Nucleus accumbens (tissue), 56 donors: ENCODE data around the gene IL1RAPL1.

Experiments used
- DNase-seq, 56 donors: peaks; one replicate each; lab custom pipeline; 2025; lab: John Stamatoyannopoulos, UW

IL1RAPL1 gene

DNA sequence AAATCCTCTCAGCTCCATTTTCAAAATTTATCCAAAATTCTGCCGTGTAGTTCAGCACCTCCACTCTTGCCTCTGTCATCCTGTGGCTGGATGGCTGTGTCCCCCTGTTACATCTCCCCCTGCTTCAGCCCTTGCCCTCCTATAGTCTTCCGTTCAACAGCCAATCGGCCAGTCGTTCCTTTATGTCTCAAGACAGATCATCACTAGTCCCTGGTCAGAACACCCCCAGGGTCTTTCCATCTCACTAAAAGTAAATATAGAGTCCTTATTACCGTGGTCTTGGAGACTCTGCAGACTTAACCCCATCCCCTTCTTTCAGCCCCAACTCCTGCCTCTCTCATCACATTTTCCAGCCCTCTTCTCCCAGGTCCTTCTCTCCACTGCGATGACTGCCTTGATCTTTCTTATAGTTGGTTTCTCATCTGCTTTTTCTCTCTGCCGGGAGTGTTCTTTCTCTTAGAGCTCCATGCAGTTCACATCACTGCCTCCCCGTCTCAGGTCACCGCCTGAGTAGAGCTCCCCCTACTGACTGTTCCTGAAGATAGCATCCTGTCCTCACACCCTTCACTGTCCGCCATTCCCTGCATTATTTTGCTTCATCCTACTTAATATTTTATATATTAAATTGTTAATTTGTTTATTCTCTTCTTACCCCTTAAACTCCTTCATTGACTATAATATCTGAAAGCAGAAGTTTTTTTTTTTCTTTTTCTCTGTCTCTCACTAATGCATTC, 891.3 kb downstream of the IL1RAPL1 start:
- DNase-seq = no peak

DNA sequence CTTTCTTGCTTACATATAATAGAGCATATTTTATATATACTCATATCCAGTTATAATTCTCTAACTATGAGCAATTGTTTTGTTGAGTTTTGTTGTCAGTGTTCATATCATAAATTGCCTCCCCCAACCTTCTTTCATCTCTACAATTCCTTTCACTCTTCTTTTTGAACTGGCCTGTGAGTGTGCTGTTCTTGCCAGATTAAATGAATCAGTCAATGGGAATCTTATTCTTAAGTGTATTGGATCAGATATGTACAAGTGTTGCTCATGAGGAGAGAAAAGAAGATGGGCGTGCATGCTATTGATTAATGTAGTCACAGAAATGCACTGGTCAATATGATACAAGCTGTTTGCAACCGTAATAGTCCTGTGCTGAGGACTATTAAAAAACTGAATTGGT, 900.0 kb downstream of the IL1RAPL1 start:
- no peak for DNase-seq

GRCh38 chrX:29487714-29488113, 900.5 kb downstream of the IL1RAPL1 start:
- DNase-seq = no peak

DNA sequence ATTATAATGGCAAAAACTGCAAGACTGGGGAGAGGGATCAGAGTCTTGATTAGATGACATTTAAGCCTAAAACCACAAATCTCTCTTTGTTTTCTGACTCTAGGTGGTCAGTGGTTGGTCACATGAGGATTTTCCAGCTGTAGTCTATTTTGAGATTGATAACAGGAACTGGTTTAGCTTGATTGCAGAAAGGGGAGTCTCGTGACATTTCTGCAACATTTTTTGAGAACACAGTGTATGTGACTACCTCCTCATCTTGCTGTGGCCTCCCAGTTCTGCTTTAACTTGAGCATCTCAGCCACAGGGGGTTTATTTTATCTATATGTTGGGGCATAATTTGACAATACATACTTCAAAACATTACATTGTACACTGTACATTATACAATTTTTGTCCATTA, 901.7 kb downstream of the IL1RAPL1 start:
- no peak for DNase-seq

- DNase-seq = no peak
Observed at GRCh38 chrX:29490606-29491005, 903.4 kb downstream of the IL1RAPL1 start.

- DNase-seq = no peak
Observed at GRCh38 chrX:29491659-29492058, 904.4 kb downstream of the IL1RAPL1 start.

DNA sequence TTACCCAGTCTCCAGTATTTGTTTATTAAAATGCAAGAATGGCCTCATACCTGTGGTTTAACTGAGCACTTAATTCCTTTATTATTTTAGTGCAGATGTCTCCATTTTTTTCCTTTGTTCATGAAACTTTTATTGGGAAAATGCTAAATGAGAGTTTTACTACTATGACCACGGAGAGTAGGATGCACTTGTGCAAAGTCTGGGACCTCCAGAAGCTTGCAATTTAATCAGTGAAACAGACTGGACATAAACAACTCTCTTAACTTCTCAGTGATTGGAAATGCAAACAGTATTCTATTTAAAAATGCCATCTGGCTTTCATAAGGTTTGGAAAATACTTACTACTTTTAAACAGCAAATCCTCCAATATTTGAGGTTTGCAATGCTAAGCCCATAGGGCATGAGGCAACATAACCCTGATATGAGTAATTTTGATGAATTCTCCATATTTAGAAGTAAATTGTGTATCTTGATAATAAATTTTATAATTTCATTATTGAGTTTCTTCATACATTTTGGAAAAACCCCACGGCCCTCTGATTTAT, 909.5 kb downstream of the IL1RAPL1 start:
- no peak for DNase-seq

DNA sequence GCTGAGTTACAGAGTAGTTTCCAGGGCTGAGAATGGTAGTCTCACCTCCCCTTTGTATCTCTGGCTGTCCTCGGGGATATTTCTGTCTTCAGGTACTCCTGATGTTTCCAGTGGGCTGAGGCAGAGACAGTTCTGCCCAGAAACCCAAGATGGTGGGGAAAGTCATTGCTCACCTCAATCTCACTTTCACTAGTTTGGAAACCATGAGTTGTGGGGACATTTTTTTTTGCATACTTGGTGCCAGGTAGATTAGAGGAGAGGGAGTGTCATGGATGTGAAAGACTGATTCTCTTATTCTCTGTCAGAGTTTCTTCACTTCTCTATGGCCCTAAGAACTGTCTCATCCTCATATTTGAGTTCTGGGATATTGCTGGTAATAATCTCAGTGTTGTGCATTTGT, 919.5 kb downstream of the IL1RAPL1 start:
- DNase-seq = no peak

- no peak for DNase-seq
Observed at GRCh38 chrX:29518100-29518499, 930.9 kb downstream of the IL1RAPL1 start.

DNA sequence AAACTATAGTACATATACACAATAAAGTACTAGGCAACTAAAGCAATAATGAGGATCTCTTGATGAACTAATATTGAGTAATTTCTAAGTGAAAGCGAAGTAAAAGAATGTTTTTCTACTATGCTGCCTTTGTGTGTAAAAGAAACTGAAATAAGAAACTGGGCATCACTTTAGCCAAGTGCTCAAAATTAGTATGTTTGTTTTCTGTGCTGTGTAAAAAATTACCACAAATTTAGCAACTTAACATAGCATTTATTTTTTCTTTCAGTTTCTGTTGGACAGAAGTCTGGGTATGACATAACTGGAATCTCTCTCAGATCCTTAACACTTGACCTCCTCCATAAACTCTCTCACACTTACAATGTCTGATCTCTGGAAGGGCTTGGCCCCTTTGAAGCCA, 941.0 kb downstream of the IL1RAPL1 start:
- DNase-seq = no peak

DNA sequence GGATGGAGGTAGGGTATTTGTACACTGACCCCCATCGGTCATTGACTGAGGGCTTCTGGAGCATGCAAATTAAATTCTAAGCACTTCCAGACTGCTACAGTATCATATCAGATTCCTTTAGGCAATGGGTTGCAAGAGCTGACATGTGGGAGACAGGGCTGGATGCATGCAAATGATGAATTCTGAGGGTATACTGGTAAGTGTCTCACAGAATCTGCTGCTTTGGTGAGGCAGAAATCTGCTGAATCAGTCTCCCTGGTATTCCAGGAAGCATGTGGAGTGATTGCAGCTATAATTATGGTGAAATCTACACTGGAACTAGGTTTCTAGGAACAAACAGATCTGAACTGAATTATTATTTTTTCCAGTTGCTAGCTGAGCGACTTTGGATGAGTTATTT, 943.3 kb downstream of the IL1RAPL1 start:
- no peak for DNase-seq

DNA sequence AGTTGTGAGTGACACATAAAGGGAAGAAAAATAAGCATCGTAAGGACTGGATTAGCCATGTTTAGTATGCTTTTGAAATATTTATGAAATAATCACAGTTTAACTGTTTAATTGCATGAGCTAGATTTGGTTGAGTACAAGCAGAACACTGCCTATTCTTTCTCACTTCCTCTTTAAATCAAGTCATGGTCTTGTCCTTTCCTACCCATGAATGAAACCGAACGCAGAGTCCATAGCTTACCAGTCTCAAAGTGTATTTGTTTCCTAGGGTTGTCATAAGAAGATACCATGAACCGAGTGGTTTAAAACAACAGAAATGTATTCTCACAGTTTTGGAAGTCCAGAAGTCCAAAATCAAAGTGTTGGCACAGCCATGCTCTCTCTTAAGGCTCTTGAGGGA, 944.1 kb downstream of the IL1RAPL1 start:
- DNase-seq = no peak

- no peak for DNase-seq
Observed at GRCh38 chrX:29535212-29536162, 948.2 kb downstream of the IL1RAPL1 start.

GRCh38 chrX:29541038-29541437, 953.8 kb downstream of the IL1RAPL1 start:
- no peak for DNase-seq

DNA sequence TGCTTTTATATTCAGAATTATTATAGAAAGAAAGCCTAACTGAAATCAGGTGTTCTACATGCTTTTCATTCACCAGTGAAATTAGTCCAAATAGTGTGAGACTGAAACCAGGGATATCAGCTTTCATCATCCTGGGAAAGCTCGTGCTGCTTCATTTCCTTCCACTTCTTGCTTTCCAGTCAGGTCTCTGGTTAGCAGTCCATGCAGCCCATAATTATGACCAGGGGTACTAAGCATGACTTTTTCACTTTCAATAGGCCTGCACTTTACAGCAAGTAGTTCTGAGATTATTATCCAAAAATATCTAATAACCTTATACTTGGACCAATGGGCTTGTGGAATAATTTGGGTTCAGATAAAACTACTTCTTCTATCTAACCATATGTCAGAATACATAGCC, 954.9 kb downstream of the IL1RAPL1 start:
- DNase-seq = no peak

GRCh38 chrX:29545878-29546277, 958.6 kb downstream of the IL1RAPL1 start:
- no peak for DNase-seq

DNA sequence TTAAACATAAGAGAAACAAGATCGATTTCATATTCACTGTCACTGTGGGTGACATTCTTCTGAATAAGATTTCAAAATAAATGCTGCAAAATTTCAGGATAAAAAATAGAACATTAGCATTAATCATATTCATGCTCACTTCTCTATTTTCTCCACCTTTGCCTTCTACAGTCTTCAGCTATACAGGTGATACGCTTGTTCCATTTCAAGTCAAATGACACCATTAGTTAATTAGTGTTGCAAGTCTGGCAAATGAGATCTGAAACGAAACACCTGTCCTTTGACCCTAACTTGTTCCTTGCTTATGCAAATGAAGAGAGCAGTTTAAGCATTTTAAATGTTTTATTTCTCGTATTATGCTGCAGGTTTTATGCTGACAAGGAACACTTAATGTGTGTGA, 960.6 kb downstream of the IL1RAPL1 start:
- no peak for DNase-seq

- no peak for DNase-seq
Observed at GRCh38 chrX:29553542-29553941, 966.3 kb downstream of the IL1RAPL1 start.

- DNase-seq = no peak
Observed at GRCh38 chrX:29555465-29556091, 968.3 kb downstream of the IL1RAPL1 start.

GRCh38 chrX:29560065-29560464, 972.8 kb downstream of the IL1RAPL1 start:
- DNase-seq = no peak

GRCh38 chrX:29561417-29561816, 974.2 kb downstream of the IL1RAPL1 start:
- no peak for DNase-seq
